Ishikawa (cell line): ENCODE results near the gene TSPAN9.

Experiments used
- CEBPB ChIP-seq: IDR thresholded peaks from 2 replicates; pipeline ENCODE4 v1.6.1; 2012
- CREB1 ChIP-seq: IDR thresholded peaks from 2 replicates; pipeline ENCODE4 v1.6.1; 2012; ENCODE audit warnings: low read depth
- EGR1 ChIP-seq: IDR thresholded peaks from 2 replicates; pipeline ENCODE4 v1.6.1; 2012
- EP300 ChIP-seq: IDR thresholded peaks from 2 replicates; pipeline ENCODE4 v1.6.1; 2012; ENCODE audit warnings: borderline replicate concordance
- MAX ChIP-seq: IDR thresholded peaks from 2 replicates; pipeline ENCODE4 v1.6.1; 2012
- NFIC ChIP-seq: IDR thresholded peaks from 2 replicates; pipeline ENCODE4 v1.6.1; 2012
- RAD21 ChIP-seq: IDR thresholded peaks from 2 replicates; pipeline ENCODE4 v1.6.1; 2012; ENCODE audit warnings: low read depth
- REST ChIP-seq: IDR thresholded peaks from 2 replicates; pipeline ENCODE4 v1.6.1; 2012; ENCODE audit warnings: low read depth, mild to moderate bottlenecking
- TAF1 ChIP-seq: IDR thresholded peaks from 2 replicates; pipeline ENCODE4 v1.6.1; 2012; ENCODE audit warnings: low read depth, mild to moderate bottlenecking
- TCF12 ChIP-seq: IDR thresholded peaks from 2 replicates; pipeline ENCODE4 v1.6.1; 2012; ENCODE audit warnings: low read depth
- TEAD4 ChIP-seq: IDR thresholded peaks from 2 replicates; pipeline ENCODE4 v1.6.1; 2012
- USF1 ChIP-seq: IDR thresholded peaks from 2 replicates; pipeline ENCODE4 v1.6.1; 2012
- YY1 ChIP-seq: IDR thresholded peaks from 2 replicates; pipeline ENCODE4 v1.6.1; 2012; ENCODE audit warnings: low read depth
- ZBTB7A ChIP-seq: IDR thresholded peaks from 2 replicates; pipeline ENCODE4 v1.6.1; 2012; ENCODE audit warnings: low read depth

GRCh38 chr12:3069714-3070113 lies 7.5 kb upstream of the TSPAN9 start:
- TF ChIP-seq MAX, result no peak
- TF ChIP-seq CEBPB, result no peak
- no peak for TF ChIP-seq RAD21
- no peak for TF ChIP-seq YY1
- TF ChIP-seq EGR1, result no peak
- TF ChIP-seq USF1, result no peak
- no peak for TF ChIP-seq REST
- TF ChIP-seq EP300, result no peak
- no peak for TF ChIP-seq TCF12
- TF ChIP-seq CREB1, result no peak
- TF ChIP-seq ZBTB7A, result no peak
- no peak for TF ChIP-seq NFIC
- no peak for TF ChIP-seq TAF1
- TF ChIP-seq TEAD4, result no peak
